Fibroblast of lung (primary cell): ENCODE results near the gene C16orf92.

Experiments
- CTCF ChIP-seq, 2 donors: IDR thresholded peaks in 1 of 2; conservative IDR thresholded peaks in 1 of 2; 1 replicate in 1 of 2; 2 replicates in 1 of 2; pipeline ENCODE4 v1.5.1; 2011 to 2012; ENCODE audit warnings: low read length in 2 of 2, control low read depth in 1 of 2, inconsistent platforms in 1 of 2, low read depth in 1 of 2, mild to moderate bottlenecking in 1 of 2
- EZH2 ChIP-seq: IDR thresholded peaks from 2 replicates; pipeline ENCODE4 v1.5.1; 2012; ENCODE audit warnings: low read length, control low read depth, mild to moderate bottlenecking; ENCODE audit errors: missing control alignments

GRCh38 chr16:30025574-30025973 is 2.6 kb downstream of the C16orf92 start:
- TF ChIP-seq CTCF (conservative IDR thresholded peaks at IDR 0.05 in 1 of 2, IDR thresholded peaks at IDR 0.05 in 1 of 2; ENCODE audit: low read depth in 1 of 2, low read length in 2 of 2) (no peak), EZH2 (no peak)
